Lower lobe of right lung (tissue), 2 donors: Measurements from ENCODE around the gene KLRK1. TPM values are rescaled to one million over a fixed set of nuclear protein-coding genes. Genes with fewer than 3 reads are reported as not detected.
"Not testable (repeated sequence)": the region's sequence is repeated elsewhere in the genome, so short reads cannot be mapped to it uniquely, and the experiment has no call there.

ENCODE experiments used
- ATAC-seq, 2 donors: fragments of 200-7000 bp; cut with Tn5 transposase; one replicate each; pipeline ENCODE4 v1.9.1; 2020 to 2022; ENCODE audit warnings: mild to moderate bottlenecking in 2 of 2, moderate library complexity in 2 of 2
- DNase-seq: peaks from one replicate; pipeline ENCODE4 v3.0.0-alpha.2; 2020
- H3K27ac ChIP-seq: fragments of 200-600 bp; one replicate; pipeline ENCODE4 v1.8.0; 2022
- H3K27me3 ChIP-seq: fragments of 200-600 bp; one replicate; pipeline ENCODE4 v1.8.0; 2022; ENCODE audit warnings: low read depth
- H3K36me3 ChIP-seq: fragments of 200-600 bp; one replicate; pipeline ENCODE4 v1.8.0; 2022; ENCODE audit warnings: mild to moderate bottlenecking
- H3K4me1 ChIP-seq: fragments of 200-600 bp; one replicate; pipeline ENCODE4 v1.8.0; 2022
- H3K4me3 ChIP-seq: fragments of 200-600 bp; one replicate; pipeline ENCODE4 v1.8.0; 2022; ENCODE audit warnings: mild to moderate bottlenecking
- H3K9me3 ChIP-seq: fragments of 200-600 bp; one replicate; pipeline ENCODE4 v1.8.0; 2022
- intact Hi-C: fragments of 100-400 bp; cut with DNase I; formaldehyde crosslinking; loops from one replicate; pipeline ENCODE4 v1.11.0; 2022
- total RNA-seq: library from RNA; stranded (reverse); fragmentation: NEBNext Ultra II Directional; extraction: Animal tissue kit (Norgen Biotek cat#: 25700); gene quantifications from one replicate; pipeline ENCODE4 v1.2.1, GENCODE V29; 2021
- TF ChIP-seq, protein P1 (sequence below): fragments of 200-600 bp; IDR thresholded peaks from one replicate; pipeline ENCODE4 v1.8.0; 2022; ENCODE audit warnings: antibody characterized with exemption, mild to moderate bottlenecking
- donor health status: DM: no; HTN: yes; CAD: no; lungs with severe emphysema.

KLRK1 gene
- total RNA-seq, 1 donor from 2014 or later, result 7.5 TPM

DNA sequence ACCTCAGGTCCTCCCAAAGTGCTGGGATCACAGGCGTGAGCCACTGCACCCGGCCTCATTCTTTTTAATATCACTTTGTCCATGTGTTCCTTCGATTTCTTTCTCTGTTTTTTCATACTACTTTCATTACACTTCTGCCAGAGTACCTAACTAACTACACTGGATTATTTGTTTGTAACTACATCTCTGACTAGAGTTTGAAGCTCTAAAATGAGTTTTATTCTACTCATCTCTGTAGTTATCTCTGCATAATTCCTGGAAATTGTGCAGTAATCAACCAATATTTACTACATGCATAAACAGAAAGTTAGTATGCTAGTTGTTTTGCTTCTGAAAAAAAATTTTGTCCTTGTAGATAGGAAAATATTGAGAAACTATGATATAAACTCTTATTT, 15.2 kb downstream of the KLRK1 start:
- H3K4me1 ChIP-seq, result peaks cover 16% of the 10 kb centered on the region
- TF ChIP-seq, protein P1, sequence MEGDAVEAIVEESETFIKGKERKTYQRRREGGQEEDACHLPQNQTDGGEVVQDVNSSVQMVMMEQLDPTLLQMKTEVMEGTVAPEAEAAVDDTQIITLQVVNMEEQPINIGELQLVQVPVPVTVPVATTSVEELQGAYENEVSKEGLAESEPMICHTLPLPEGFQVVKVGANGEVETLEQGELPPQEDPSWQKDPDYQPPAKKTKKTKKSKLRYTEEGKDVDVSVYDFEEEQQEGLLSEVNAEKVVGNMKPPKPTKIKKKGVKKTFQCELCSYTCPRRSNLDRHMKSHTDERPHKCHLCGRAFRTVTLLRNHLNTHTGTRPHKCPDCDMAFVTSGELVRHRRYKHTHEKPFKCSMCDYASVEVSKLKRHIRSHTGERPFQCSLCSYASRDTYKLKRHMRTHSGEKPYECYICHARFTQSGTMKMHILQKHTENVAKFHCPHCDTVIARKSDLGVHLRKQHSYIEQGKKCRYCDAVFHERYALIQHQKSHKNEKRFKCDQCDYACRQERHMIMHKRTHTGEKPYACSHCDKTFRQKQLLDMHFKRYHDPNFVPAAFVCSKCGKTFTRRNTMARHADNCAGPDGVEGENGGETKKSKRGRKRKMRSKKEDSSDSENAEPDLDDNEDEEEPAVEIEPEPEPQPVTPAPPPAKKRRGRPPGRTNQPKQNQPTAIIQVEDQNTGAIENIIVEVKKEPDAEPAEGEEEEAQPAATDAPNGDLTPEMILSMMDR, result no peak
- intact Hi-C loops, result no loop called here
- H3K4me3 ChIP-seq, result no peak overlapping the region
- ATAC-seq (no peak), DNase-seq (no peak)
- H3K27ac ChIP-seq, result peak overlapping the region; percentile 1
- H3K27me3 ChIP-seq, result no peaks in the 10 kb centered on the region
- H3K9me3 ChIP-seq, result no peaks in the 10 kb centered on the region
- H3K36me3 ChIP-seq, result no peaks in the 10 kb centered on the region

DNA sequence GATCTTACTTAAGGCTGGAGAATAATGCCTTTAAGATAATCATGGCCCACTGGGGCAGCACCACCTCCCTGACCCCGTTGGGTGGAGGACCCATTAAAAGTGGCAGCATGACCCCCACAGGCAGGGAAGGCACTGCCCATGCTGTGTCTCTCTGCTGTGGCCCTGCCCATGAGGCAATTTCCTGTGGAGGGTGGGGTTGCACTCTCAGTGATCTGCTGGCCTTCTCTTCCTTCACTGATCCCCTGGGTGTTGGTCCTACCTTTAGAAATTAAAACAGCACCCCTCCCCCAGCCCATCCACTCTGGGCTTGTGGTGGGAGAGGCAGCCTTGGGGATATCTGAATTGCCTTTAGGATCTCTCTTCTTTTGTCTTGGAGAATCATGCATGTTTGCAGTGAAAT, 17.3 kb downstream of the KLRK1 start:
- H3K27ac ChIP-seq, result peak overlapping the region; percentile 18
- no peaks in the 10 kb centered on the region for H3K9me3 ChIP-seq
- intact Hi-C loops, result no loop called here
- TF ChIP-seq, protein P1, result no peak
- DNase-seq, result no peak
- no peaks in the 10 kb centered on the region for H3K27me3 ChIP-seq
- ATAC-seq, result peak; percentile 61 to 65
- peaks cover 16% of the 10 kb centered on the region for H3K4me1 ChIP-seq
- no peak overlapping the region for H3K4me3 ChIP-seq
- H3K36me3 ChIP-seq, result no peaks in the 10 kb centered on the region

- H3K9me3 ChIP-seq, H3K27ac ChIP-seq, H3K4me3 ChIP-seq, intact Hi-C loops, ATAC-seq, H3K36me3 ChIP-seq, H3K27me3 ChIP-seq, DNase-seq: not testable (repeated sequence)
- H3K4me1 ChIP-seq, result peaks cover 18% of the 10 kb centered on the region
Observed at GRCh38 chr12:10371893-10372535, 17.8 kb downstream of the KLRK1 start.

- no peak overlapping the region for H3K4me3 ChIP-seq
- peaks cover 36% of the 10 kb centered on the region for H3K4me1 ChIP-seq
- ATAC-seq (no peak), DNase-seq (no peak)
- H3K36me3 ChIP-seq, result no peaks in the 10 kb centered on the region
- no peak overlapping the region for H3K27ac ChIP-seq
- H3K27me3 ChIP-seq, result no peaks in the 10 kb centered on the region
- TF ChIP-seq, protein P1, result no peak
- no peaks in the 10 kb centered on the region for H3K9me3 ChIP-seq
- intact Hi-C loops, result no loop called here
Observed at GRCh38 chr12:10369557-10370415, 20.1 kb downstream of the KLRK1 start.

GRCh38 chr12:10368206-10369171, 21.4 kb downstream of the KLRK1 start:
- no peaks in the 10 kb centered on the region for H3K9me3 ChIP-seq
- intact Hi-C loops, result no loop called here
- TF ChIP-seq, protein P1, result no peak
- peak overlapping the region; percentile 25 for H3K27ac ChIP-seq
- peaks cover 31% of the 10 kb centered on the region for H3K4me1 ChIP-seq
- ATAC-seq (no peak), DNase-seq (no peak)
- no peak overlapping the region for H3K4me3 ChIP-seq
- no peaks in the 10 kb centered on the region for H3K36me3 ChIP-seq
- no peaks in the 10 kb centered on the region for H3K27me3 ChIP-seq

DNA sequence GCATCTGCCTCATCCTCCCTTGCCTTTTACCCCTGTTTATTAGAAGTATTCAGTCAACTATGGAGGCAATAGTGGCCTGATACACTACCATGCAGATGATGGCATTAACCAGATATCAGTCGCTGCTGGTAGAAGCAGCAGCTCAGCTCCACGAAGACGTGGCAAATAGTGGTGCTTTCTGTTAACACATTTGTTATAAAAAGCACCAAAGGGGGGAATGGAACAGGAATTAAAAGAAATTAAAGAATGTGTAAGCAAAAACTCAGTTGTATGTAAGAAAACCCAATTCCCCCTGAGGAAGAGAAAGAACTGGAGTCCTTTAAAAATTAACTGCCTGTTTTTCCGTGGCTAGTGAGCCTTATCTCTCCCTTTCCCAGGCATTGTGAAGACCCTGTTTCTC, 22.1 kb downstream of the KLRK1 start:
- H3K27me3 ChIP-seq, ATAC-seq, H3K36me3 ChIP-seq, DNase-seq, intact Hi-C loops, H3K4me3 ChIP-seq, H3K27ac ChIP-seq, H3K9me3 ChIP-seq: not testable (repeated sequence)
- H3K4me1 ChIP-seq, result peaks cover 34% of the 10 kb centered on the region
